A549 (cell line): ENCODE results near the gene MOCOS.

Experiments
- POLR2A ChIP-seq: IDR thresholded peaks from 2 replicates; pipeline ENCODE4 v1.6.1; 2012; ENCODE audit warnings: mild to moderate bottlenecking, low read length
- REST ChIP-seq: fragments of 200-600 bp; sonication (generic); IDR thresholded peaks from 2 replicates; pipeline ENCODE4 v1.6.1; 2016; ENCODE audit warnings: antibody characterized with exemption, mild to moderate bottlenecking, moderate library complexity

- TF ChIP-seq REST (no peak), POLR2A (no peak)
These were observed 86.0 kb downstream of the MOCOS start for GRCh38 chr18:36273347-36273746.
